NCI-H446 (cell line): ENCODE data around the gene CNTNAP2.

Experiments
- DNase-seq, 2 experiments: peaks; one replicate each; lab custom pipeline; 2025; lab: John Stamatoyannopoulos, UW

Gene CNTNAP2

DNA sequence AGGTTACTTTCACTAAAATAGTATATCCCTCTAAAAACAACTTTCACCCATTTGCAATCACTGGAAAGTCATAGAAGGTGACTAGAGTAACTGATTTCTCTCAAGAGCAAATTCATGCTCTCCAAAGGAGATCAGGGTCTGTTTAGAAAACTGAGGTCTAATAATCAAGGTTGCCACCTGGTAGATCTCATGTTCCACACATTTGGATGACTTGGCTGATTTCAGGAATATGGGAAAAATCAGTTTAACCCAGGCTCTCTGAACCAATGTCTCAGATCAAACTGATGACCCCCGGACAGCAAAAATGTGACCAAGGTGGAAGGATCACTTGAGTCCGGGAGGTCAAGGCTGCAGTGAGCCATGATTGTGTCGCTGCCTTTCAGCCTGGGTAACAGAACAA, 1911.6 kb downstream of the CNTNAP2 start:
- DNase-seq: no peak

DNA sequence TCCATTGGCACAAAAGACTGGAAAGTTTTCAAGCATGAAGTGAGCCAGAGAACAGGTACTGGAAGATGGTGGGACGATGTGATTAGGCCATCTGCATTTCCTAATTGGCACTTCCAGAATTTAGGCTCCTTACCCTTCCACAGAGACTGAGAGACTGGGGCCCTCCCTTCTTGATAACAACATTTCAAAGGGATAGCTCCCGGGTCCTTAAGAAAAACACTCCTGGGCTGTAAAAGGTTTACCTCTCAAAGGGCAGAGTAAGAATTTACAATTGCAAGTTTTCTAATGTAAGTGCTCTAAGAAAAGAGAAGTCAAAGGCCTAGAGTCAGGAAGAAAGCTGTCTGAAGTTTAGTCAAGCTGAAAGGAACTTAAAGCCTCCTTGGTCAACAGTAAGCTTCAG, 1914.4 kb downstream of the CNTNAP2 start:
- no peak for DNase-seq

DNA sequence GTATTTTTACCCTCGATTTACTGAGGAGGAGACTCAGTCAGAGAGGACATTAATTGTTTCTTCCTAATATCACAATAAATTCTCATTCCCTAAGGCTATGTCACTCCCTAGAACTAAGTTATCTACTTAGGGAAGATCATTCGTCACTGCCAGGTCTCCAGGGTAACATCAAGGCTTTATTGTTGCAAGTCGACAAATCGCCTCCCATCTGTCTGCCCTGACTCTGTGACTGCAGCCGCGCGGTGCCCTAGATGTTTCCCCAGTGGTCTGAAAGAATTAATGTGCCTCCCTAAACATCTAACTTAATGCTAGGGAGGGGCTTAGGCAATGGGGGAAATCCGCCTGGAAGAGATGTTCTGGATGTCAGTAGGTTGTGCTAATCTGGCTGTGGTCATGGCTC, 1915.2 kb downstream of the CNTNAP2 start:
- peak in 1 of 2 experiments; percentile 6 for DNase-seq

DNA sequence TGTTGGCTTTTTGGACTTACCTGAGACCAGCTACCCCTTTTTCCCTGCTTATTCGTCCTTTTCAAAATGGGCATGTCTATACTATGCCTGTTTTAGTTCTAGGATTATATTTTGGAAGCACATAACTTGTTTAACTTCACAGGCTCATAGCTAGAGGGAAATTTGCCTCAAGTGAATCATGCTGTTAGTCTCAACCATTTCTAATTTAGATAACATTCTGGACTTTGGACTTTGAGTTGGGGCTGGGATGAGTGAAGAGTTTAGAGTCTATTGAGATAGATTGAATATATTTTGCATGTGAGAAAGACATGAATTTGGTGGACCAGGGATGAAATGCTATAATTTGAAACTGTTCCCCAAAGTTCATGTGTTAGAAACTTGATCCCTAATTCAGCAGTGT, 1919.3 kb downstream of the CNTNAP2 start:
- no peak for DNase-seq

DNA sequence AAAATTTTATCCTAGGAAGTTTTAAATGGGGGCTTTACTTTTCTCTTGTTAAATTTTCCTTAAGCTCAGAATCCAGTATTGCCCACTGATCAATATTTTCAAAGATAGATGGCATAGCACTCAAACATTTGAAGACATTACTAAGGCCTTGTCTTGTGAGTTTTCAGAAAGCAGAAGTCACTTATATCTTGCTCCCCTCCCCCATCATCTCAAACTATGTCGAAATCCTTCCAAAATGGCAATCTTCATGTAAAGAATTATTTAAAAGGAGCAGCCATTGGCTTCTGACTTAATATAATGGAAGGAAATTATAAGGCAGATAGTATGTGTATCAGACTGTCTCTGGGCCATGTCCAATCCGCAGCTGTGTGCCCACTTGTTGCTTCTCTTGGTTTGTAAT, 1920.4 kb downstream of the CNTNAP2 start:
- DNase-seq: no peak

DNA sequence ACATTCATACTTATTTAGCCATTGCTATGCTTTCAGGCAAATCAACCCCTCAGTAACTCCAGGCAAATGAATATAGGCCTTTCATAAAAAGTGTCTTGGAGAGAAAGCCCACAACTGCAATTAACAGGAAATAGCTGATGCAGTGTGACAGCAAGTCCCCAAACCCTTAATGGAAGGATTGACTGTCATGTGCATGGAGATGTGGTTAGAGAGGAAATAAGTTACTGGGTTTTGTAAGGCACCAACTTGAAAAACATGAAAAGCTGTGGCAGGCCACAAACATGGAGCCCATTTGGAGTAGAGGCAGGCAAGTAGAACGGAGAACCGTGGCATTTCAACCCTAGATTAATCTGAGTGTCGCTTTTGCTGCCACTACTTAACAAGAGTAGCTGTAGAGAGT, 1924.6 kb downstream of the CNTNAP2 start:
- DNase-seq: no peak

DNA sequence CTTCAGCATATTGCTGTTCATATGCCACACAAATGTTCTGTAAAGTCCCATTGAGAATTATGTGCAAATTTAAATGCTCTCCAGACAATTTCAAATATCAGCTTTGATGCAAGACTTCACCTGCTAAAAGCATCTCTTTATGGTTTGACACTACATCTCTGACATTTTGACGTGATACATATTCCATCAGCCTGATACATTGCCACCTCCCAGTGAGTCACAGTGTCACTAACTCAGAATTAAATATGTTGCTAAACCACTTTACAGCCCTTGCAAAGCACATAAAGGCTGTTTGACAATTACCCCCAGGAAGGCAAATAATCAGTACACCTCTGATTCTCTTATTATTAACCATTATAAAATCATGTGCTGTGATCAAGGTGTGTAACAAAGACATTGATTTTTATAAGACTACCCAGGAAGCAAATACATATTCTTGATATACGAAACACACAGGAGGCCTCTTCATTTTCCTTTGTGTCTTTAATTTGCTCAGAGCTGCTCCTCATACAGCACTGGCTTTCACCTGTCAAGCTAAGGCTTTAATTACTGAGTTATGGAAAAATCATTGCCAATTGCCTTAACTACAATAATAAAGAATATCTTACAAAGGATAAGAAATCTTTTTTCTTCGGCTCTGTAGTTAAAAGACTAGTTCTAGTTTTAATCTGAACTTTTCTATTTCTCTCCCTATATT, 1926.5 kb downstream of the CNTNAP2 start:
- DNase-seq: no peak

DNA sequence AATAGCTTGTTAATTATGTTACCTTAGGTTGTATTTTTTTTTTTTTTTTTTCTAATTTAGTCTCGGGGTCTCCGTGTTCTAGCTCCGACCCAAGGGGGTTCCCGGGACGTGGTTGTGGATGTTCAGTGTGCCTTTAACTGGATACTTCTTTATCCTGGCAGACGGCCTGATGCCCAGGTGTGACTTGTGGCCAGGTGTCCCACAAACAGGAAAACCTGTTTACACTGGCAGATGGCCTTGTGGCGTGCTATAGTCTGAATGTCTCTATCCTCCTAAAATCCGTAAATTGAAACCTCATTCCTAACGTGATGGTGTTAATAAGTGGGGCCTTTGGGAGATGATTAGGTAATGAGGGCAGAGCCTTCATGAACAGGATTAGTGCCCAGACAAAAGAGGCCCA, 1927.6 kb downstream of the CNTNAP2 start:
- DNase-seq: no peak

DNA sequence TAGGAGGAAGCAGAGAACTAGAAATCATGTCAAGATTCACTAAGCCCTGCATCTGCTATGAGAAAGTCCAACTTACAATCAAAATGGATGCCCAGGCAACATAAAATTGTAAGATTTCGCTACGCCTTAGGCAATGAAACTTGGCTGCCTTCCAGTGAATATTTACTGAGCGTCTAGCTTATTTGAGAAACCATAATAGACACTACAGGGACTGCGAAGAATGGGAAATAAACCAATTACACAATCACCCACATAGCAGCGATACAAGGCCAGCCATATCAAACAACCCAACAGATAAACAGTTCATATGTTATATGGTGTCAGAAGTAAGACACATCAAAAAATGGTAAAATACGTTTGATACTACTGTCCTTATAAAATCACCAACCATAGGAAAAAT, 1928.9 kb downstream of the CNTNAP2 start:
- no peak for DNase-seq

DNA sequence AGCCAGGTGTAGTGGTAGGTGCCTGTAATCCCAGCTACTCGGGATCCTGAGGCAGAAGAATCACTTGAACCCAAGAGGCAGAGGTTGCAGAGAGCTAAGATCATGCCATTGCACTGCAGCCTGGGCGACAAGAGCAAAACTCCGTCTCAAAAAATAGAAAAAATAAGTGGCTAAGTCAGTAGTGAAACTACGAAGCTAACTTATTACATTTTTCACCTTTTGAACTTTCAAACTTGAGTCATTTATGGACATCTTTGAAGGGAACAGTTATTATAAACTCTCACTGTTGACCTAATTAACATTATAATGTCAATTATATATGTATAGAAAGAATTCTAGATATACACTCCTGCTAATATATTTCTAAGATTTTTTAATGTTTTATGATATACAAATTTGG, 1932.5 kb downstream of the CNTNAP2 start:
- DNase-seq: no peak

DNA sequence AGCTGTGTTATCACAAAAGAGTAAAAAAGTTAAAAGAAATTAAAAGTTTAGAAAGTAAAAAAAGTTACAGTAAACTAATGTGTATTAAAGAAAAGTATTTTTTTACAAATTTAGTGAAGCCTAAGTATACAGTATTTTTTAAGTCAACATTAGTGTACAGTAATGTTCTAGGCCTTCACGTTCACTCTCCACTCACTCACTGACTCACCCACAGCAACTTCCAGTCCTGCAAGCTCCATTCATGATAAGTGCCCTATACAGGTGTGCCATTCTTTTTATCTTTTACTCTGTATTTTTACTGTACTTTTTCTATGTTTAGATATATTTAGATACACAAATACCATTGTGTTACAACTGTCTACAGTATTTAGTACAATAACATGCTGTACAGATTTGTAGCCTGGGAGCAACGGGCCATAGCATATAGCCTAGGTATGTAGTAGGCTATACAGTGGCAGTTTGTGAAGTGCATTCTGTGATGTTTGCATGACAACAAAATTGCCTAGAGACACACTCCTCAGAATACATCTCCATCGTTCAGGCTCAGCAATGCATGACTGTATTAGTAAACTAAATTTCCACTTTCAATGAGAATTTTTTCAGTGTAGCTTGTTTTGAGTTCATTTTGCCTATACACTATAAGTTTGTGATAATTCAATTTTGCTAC, 1934.0 kb downstream of the CNTNAP2 start:
- no peak for DNase-seq

DNA sequence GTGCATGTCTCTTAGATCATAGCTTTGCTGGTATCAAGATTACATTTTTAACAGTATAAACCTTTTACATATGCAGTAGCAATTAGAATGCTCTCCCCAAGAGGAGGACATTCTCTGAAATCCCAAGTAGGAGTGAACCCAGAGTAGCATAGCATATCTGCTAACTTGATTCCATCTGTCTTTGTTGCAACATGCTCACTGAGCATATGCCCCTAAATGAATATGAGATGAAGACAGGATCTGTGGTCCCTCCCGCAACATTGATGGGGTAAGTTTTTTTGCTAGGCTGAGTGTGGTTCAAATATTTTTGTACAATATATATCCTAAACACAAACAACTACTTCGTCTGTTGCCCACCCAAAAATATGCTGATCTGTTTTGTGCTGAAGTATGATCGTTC, 1939.8 kb downstream of the CNTNAP2 start:
- no peak for DNase-seq

DNA sequence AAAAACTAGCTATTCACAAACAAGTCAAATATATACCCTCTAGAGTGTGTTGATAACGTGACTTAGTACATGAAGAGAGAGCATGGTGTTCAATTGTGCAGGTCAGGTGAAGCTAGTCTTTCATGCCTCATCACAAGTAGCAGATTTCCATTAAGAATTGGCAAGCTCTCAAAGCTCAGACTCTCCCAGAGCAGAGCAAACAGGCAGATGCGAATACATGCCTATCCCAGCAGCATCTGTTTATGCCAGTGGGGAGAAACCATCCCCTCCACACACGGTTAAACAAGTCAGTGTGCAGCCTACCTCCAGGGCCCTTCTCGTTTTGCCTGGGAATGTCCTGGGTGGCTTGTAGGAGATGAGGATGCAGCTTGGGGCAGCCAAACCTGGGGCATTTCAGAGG, 1941.5 kb downstream of the CNTNAP2 start:
- peak; percentile 50 to 75 for DNase-seq

DNA sequence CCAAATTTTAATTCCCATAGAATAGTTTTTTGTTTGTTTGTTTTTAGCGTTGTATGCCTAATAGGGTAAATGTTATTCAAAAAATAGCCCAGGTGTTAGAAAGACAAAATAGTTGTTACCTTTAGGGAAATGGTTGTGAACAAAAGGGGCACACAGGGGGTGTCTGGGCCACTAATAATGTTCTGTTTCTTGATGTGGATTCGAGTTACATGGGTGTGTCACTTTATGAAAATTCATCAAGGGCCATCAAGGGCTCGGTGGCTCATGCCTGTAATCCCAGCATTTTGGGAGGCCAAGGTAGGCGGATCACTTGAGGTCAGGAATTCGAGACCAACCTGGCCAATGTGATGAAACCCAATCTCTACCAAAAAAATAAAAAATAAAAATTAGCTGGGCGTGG, 1942.2 kb downstream of the CNTNAP2 start:
- no peak for DNase-seq

DNA sequence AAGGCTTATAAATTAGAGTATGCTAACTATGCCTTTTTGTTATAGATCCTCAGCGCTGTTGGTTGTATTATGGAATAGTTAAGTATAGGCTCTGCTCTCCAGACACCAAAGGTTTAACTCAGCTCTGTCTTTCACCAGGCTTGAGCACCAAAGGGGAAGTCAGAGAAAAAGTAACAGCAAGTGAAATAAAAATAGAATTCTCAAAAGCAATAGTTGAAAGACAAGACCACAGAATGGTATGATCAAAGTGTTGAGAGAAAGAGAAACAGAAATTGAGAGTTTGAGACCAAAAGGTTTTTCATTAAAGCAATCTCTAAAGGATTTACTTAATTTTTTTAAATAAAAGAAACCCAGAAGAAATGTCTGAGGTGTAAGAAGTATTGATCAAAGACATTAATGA, 1944.1 kb downstream of the CNTNAP2 start:
- no peak for DNase-seq

DNA sequence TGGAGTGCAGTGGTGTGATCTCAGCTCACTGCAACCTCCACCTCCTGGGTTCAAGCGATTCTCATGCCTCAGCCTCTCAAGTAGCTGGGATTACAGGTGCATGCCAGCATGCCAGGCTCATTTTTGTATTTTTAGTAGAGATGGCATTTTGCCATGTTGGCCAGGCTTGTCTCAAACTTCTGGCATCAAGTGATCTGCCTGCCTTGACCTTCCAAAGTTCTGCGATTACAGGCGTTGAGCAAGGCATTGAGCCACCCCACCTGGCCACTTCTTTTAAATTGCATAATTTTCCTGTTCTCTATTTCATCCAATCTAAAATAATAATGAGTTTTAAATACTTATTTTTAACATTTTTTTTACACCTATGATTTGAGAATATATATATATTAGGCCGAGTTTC, 1961.5 kb downstream of the CNTNAP2 start:
- peak in 1 of 2 experiments; percentile 53 for DNase-seq

DNA sequence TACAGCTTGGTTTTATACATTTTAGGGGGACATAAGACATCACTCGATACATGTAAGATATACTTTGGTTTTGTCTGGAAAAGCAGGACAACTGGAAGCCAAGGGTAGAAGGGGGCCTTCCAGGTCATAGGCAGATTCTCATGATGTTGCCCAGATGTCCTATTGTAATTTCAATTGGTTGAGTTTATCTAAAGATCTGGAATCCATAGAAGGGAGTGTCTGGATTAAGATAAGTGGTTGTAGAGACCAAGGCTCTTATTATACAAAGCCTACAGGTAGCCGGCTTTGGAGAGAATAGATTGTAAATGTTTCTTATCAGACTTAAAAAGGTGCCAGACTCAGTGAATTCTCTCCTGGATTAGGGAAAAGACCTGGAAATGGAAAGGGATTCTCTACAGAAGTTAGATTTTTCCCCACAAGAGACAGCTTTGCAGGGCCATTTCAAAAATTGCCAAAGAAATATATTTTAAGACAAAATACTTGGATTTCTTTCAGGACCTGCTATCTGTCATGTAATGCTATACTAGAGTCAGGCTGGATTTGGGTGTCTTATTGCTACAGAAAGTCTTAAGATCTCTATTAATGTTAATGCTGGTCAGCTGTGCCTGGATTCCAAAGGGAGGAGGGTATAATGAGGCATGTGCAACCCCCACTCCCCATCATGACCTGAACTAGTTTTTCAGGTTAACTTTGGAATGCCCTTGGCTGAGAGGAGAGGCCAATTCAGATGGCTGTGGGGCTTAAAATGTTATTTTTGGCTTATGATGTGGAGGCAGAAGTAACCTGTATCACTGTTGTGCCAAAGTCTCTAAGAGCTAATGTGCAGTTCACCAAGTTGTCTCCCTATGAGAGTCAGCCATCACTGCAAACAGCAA, 1962.8 kb downstream of the CNTNAP2 start:
- no peak for DNase-seq

DNA sequence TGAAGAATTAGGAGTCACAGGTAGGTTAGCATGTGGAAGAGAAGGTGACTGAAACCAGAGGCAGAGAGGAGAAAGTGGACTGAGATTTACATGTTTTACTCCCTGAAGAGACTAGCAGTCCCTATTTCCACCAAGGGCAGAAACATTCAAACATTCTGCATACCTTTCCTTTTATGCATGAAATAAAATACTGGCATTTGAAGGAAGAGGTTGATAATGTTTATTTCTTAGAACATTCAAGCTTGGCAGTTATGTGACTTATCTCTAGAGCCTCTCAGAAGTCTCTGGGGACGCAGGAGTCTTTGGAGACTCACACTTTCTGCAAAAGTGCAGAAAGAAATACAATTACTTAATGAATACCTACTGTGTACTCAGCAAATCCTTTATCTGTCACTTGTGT, 1966.8 kb downstream of the CNTNAP2 start:
- DNase-seq: no peak

DNA sequence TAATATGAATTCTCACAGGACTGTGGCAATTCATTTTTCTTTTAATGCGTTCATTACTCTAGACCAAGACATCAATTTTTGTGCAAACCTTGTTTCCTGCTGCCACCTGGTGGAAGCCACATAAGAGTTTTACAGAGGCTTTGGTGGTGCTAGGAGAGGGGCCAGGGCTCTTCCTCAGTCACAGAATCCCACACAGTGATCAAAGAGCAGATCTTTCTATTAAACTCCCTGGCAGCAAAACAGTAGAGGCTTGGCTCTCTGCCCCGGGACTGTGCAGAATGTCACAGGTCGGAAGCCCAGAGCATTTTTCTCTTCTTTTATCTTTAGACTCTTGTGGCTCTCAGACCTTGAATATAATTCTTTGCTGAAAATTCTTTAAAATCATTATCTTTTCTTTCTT, 1967.5 kb downstream of the CNTNAP2 start:
- peak; percentile 80 to 88 for DNase-seq

DNA sequence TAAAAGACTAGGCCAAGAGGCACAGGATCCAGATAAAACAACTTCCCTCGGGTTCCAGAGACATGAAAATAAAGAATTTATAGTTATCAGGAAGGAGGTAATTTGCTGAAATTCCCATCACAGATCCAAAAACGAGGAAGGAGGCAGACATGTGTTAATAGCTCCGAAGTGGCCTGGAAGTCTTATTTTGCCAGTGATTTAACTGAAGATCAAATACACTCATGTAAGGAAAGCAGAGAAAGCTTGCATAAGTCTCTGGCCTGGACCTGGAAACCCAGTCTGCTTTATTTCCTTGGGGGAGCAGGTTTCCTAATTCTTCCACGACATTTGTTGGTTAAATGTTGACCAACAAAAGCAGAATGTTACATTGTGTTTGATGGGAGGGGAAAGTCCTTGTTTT, 1975.3 kb downstream of the CNTNAP2 start:
- DNase-seq: no peak

DNA sequence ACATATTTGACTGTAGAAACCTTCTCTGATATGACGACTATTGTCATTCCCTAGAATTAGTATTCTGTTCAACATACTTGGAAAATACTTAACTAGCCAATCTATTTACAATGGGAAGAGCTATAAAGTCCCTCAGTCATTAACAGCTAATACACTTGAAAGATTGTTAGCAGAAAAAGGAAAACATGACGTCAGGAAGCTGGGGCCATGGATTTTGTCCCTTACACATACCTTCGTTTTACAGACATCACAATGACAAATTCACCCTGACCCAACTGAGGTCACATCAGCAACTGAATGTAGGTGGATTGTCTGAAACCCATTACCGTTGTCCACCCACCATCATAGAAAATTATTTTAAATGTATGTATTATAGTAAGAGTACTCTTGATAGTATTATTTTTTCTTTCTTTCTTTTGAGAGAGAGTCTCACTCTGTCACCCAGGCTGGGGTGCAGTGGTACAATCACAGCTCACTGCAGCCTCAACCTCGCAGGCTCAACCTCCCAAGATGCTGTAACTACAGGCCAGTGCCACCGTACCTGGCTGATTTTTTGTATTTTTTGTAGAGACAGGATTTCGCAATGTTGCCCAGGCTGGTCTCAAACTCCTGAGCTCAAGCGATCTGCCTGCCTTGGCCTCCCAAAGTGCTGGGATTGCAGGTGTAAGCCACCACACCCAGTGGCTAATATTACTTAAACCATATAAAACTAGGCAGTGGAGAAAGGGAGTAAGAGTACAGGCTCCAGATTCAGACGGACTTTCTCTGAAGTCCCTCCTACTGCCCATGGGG, 1977.0 kb downstream of the CNTNAP2 start:
- DNase-seq: no peak

DNA sequence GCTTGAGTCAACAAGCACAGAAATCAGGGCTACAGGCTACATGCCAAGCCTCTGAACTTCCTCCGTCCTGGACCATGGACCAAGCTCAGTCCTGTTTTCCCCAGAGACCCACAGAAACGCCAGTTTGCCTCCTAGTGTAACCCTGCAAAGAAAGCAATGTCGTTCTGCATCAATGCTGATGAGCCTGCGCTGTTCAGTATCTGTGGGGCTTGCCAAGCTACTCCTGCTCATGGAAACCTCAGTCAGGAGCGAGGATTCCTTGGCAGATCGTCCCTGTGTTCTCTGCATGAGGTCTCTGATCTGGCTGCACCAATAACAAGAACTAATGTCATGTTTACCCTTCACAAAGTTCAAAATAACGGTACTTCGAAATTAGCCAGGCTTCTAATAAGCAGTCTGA, 1978.5 kb downstream of the CNTNAP2 start:
- DNase-seq: peak; percentile 83 to 92
